Stimulated activated CD8-positive, alpha-beta memory T cell treated with anti-CD3 and anti-CD28 coated beads, Interleukin-7, amount 100 ng/mL, for 24 hours (primary cell): ENCODE data around the gene RINL.
A peak's percentile ranks its signal among the peaks of the same experiment; 100 is the strongest.

ENCODE experiments used
- DNase-seq: peaks from one replicate; pipeline ENCODE4 v3.0.0-alpha.2; 2020; ENCODE audit warnings: low read depth

RINL gene

GRCh38 chr19:38849147-38849859 lies 28.8 kb downstream of the RINL start:
- DNase-seq: peak; percentile 97

- DNase-seq: no peak
These were observed 29.6 kb downstream of the RINL start for GRCh38 chr19:38848299-38849146.

GRCh38 chr19:38846097-38846496 lies 32.0 kb downstream of the RINL start:
- no peak for DNase-seq

GRCh38 chr19:38845374-38846024 lies 32.6 kb downstream of the RINL start:
- DNase-seq: no peak

- no peak for DNase-seq
These were observed 33.9 kb downstream of the RINL start for GRCh38 chr19:38844093-38844686.

- no peak for DNase-seq
These were observed 34.8 kb downstream of the RINL start for GRCh38 chr19:38843175-38843758.

DNA sequence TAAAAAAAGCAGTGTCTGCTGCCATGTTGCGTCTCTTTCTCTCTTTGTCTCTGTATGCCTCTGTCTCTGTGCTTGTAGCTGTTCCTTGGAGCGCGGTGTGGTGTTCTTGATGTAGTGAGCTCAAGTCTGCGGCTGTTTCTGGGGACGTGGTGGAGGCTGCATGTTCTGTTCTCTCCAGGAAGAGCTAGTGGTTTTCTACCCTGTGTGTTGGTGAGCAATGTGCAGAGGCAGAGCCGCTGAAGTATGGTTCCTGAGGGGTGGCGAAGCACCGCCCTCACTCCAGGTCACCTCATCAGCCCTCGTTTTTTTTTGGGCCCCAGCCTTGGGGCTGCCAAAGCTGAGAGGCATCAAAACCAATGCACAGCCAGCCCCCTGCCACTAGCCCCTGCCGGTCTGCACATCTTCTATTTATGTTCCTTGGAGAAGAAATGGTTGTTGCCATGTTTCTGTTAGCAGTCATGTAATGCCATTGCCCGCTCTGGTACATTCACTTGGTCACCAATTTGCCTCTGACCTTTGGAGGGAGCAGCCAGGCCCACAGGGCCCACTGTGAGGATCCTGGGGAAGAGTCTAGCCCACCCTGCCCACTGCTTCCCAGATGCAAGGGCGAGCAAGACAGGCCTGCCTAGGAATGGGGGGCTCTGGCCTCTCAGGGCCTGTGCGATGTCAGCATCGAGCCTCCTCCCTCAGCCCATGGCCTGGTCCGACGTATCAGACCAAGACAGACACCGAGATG lies 35.5 kb downstream of the RINL start:
- no peak for DNase-seq

DNA sequence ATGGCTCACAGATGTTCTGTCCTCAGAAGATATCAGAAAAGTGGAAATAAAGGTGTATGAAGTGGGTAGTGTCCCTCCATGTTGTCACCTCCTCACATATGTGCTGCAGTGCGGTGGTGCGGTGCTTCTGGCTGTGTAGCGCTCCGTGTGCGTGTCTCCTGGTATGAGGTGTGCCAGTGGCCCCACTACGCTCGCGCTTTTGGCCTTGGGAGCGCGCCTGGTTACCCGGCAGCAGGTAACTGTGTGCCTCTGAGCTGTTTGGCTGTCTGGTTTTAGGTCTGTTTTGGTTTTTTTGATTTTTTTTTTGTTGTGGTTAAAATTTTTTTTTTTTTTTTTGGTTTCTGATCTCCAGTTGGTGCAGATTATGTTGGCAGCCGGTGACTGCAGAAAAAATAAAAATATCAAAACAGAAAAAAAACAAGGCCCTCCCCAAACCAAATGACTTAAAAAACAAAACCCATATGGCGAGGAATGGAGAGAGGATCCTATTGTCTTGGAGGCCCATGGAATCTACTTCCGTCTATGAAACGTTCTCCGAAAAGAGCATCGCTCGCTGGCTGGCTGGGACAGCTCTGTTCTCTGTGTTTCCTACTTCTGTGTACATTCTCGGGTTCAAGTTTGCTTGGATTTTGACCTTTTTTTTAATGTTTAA lies 36.2 kb downstream of the RINL start:
- no peak for DNase-seq

DNA sequence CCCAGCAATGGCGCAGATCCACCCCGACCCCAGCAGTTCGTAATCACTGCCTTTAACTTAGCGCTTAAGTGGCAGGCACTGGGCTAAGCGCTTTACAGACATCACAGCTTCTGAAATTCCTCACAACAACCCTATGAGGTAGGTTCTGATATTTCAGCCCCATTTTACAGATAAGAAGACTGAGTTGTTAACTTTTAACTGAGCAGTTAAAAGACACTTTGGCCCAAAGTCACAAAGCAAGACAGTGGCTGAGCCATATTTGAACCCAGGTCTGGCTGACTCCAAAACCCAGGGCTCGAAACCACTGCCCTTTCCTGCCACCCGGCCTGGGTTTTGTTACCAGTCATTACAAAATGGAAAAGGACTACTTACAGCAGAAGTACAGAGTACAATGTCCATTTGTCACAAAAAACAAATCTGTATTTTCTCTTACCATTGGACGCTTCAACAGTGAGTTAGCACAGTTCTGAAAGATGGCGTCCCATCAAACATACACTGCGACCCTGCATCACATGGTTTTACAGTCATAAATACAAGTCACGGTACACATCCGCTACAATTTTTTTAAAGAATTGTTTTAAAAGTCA lies 36.8 kb downstream of the RINL start:
- no peak for DNase-seq

- no peak for DNase-seq
These were observed 37.5 kb downstream of the RINL start for GRCh38 chr19:38840583-38840968.

- DNase-seq: no peak
These were observed 38.1 kb downstream of the RINL start for GRCh38 chr19:38839816-38840582.

DNA sequence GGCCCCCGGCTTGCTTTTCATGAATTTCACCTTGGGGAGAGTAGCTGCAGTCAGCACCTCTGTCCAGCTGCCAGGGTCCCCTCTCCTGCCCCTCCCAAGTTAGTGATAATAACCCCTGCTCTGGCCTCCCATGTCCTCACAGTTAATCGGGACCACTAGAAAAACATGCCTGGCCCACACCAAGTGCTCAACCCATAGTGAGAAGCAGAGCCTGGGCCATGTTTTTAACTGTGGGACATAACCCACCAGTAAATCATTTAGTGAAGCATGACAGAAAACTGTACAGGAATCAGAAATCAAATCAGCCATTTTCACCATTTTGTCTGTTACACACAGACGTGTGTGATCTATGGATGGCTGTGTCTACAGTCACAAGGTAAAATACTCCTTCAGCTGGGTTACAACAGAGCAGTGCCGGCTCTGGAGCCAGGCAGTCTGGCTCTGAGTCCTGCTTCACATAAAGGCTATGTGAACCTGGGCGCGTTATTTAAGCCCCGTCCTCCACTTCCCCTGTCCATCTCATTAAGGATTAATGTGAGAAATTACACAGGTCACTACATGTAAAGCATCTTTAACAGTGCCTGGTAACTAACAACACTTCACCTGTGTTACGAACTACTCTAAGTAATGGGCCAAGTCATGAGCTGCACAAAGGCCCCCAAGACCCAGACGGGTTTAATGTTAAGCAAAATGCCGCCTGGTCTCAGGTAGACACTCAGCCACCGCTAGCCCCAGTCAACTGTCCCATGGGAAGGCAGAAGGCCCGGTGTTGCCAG lies 38.9 kb downstream of the RINL start:
- no peak for DNase-seq

- no peak for DNase-seq
These were observed 39.7 kb downstream of the RINL start for GRCh38 chr19:38838208-38838985.

GRCh38 chr19:38837656-38838121 lies 40.4 kb downstream of the RINL start:
- no peak for DNase-seq

GRCh38 chr19:38836983-38837626 lies 41.0 kb downstream of the RINL start:
- DNase-seq: no peak

DNA sequence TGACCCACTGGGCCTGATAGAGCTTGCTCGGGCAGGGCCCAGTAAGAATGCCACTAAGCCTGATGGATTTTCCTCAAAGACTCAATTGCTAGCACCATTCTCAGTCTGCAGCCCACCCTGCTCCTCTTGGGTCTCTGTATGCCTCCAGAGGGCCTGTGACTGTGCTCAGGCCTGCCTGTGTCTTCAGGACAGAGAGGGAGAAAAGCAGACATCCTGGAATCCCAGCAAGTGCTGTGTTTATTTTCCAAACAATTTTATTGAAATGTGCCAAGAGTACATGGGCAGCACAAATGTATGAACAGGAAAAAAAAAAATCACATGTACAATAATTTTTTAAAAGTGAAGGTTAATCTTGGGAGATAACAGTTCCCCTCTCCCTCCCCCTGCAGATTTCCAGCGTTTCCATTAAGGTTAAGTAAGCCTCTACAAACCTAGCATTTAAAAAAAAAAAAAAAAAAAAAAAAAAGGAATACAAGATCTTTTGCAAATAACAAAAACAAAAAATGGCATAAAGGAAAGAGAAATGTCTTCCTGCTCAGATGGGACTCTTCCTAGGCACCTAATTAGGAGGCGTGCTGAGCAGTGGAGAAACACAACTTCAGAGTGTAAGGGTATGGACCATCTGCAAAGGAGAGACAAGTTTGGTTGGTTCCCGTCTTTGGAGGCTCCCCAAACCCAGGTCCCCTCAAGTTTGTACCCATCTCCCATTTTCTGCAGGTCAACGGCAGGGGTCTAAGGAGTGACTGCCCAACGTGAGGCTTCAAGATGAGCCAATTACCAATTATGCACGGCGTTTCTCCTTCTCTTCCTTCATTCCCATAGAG lies 41.7 kb downstream of the RINL start:
- no peak for DNase-seq

DNA sequence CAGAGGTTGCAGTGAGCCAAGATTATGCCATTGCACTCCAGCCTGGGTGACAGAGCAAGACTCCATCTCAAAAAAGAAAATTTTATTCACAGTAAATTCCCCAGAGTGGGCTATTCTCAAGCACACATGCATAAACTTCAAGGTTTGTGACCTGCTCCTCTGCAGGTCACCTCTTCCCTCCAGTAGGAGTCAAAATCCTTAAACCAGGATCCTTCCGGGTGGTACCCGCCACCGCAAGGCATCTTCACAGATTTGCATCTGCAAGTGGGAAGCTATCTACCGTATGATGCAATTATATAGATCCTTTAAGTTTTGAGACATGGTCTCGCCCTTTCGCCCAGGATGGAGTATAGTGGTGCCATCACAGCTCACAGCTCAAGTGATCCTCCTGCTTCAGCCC lies 43.5 kb downstream of the RINL start:
- no peak for DNase-seq
